Ishikawa (cell line): ENCODE measurements around the gene PMAIP1.

Experiments
- CEBPB ChIP-seq: IDR thresholded peaks from 2 replicates; pipeline ENCODE4 v1.6.1; 2012
- CREB1 ChIP-seq: IDR thresholded peaks from 2 replicates; pipeline ENCODE4 v1.6.1; 2012; ENCODE audit warnings: low read depth
- EGR1 ChIP-seq: IDR thresholded peaks from 2 replicates; pipeline ENCODE4 v1.6.1; 2012
- EP300 ChIP-seq: IDR thresholded peaks from 2 replicates; pipeline ENCODE4 v1.6.1; 2012; ENCODE audit warnings: borderline replicate concordance
- FOXM1 ChIP-seq: IDR thresholded peaks from 2 replicates; pipeline ENCODE4 v1.6.1; 2012; ENCODE audit warnings: low read depth, borderline replicate concordance
- NFIC ChIP-seq: IDR thresholded peaks from 2 replicates; pipeline ENCODE4 v1.6.1; 2012
- RAD21 ChIP-seq: IDR thresholded peaks from 2 replicates; pipeline ENCODE4 v1.6.1; 2012; ENCODE audit warnings: low read depth
- REST ChIP-seq: IDR thresholded peaks from 2 replicates; pipeline ENCODE4 v1.6.1; 2012; ENCODE audit warnings: low read depth, mild to moderate bottlenecking
- TAF1 ChIP-seq: IDR thresholded peaks from 2 replicates; pipeline ENCODE4 v1.6.1; 2012; ENCODE audit warnings: low read depth, mild to moderate bottlenecking
- TCF12 ChIP-seq: IDR thresholded peaks from 2 replicates; pipeline ENCODE4 v1.6.1; 2012; ENCODE audit warnings: low read depth
- TEAD4 ChIP-seq: IDR thresholded peaks from 2 replicates; pipeline ENCODE4 v1.6.1; 2012
- USF1 ChIP-seq: IDR thresholded peaks from 2 replicates; pipeline ENCODE4 v1.6.1; 2012
- YY1 ChIP-seq: IDR thresholded peaks from 2 replicates; pipeline ENCODE4 v1.6.1; 2012; ENCODE audit warnings: low read depth
- ZBTB7A ChIP-seq: IDR thresholded peaks from 2 replicates; pipeline ENCODE4 v1.6.1; 2012; ENCODE audit warnings: low read depth
- TF ChIP-seq, protein P1 (sequence below): IDR thresholded peaks from 2 replicates; pipeline ENCODE4 v1.6.1; 2012

PMAIP1 gene

DNA sequence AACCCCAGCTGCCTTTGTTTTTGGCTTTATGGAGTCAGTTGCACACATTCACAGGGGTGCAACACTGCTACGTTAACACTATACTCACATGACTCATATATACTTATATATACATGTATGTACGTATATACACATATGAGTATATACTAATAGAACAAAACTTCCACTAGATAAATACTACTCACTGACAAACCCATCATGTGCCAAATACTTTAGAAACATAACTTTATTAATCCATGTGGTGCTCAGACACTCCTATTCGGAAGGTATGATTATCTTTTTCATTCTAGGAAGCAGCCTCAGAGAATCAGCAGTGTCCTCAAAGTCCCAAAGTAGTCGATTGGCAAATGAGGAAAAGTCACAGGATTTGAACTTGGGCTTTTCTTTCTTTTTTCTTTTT, 7.9 kb downstream of the PMAIP1 start:
- TF ChIP-seq FOXM1 = no peak
- TF ChIP-seq USF1 = no peak

- TF ChIP-seq CREB1 (no peak), REST (no peak), TCF12 (no peak), YY1 (no peak), TEAD4 (no peak), TAF1 (no peak), NFIC (no peak), ZBTB7A (no peak), EGR1 (no peak), CEBPB (no peak), USF1 (no peak), EP300 (no peak), FOXM1 (no peak), RAD21 (no peak)
- TF ChIP-seq, protein P1, sequence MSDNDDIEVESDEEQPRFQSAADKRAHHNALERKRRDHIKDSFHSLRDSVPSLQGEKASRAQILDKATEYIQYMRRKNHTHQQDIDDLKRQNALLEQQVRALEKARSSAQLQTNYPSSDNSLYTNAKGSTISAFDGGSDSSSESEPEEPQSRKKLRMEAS = no peak
Measured at GRCh38 chr18:59908799-59909198, 9.0 kb downstream of the PMAIP1 start.

- TF ChIP-seq RAD21 (no peak), NFIC (no peak), EP300 (no peak), REST (no peak), YY1 (no peak), FOXM1 (no peak), TEAD4 (no peak), USF1 (no peak), TAF1 (no peak), ZBTB7A (no peak), TCF12 (no peak), CEBPB (no peak), CREB1 (no peak)
- TF ChIP-seq, protein P1 = no peak
Measured at GRCh38 chr18:59909289-59910036, 9.7 kb downstream of the PMAIP1 start.

- no peak for TF ChIP-seq CREB1
- TF ChIP-seq RAD21 = no peak
- no peak for TF ChIP-seq FOXM1
- TF ChIP-seq EGR1 = no peak
- no peak for TF ChIP-seq YY1
- TF ChIP-seq USF1 = no peak
Measured at GRCh38 chr18:59910967-59911366, 11.2 kb downstream of the PMAIP1 start.

- TF ChIP-seq EP300 = no peak
- TF ChIP-seq TCF12 = no peak
- no peak for TF ChIP-seq ZBTB7A
- no peak for TF ChIP-seq CEBPB
- TF ChIP-seq YY1 = no peak
- TF ChIP-seq RAD21 = no peak
- TF ChIP-seq EGR1 = no peak
- TF ChIP-seq TEAD4 = no peak
- TF ChIP-seq FOXM1 = no peak
- no peak for TF ChIP-seq CREB1
- TF ChIP-seq, protein P1 = no peak
- no peak for TF ChIP-seq TAF1
Measured at GRCh38 chr18:59911600-59911999, 11.8 kb downstream of the PMAIP1 start.
